22Rv1 (cell line): ENCODE measurements around the gene BACH2.

ENCODE experiments used
- ZFX ChIP-seq: fragments of 450-650 bp; IDR thresholded peaks from 2 replicates; pipeline ENCODE4 v1.6.1; 2017; ENCODE audit warnings: antibody characterized with exemption, borderline replicate concordance
- TF ChIP-seq, protein P1 (sequence below): fragments of 450-650 bp; IDR thresholded peaks from 2 replicates; pipeline ENCODE4 v1.5.1; 2017; ENCODE audit warnings: mild to moderate bottlenecking

DNA sequence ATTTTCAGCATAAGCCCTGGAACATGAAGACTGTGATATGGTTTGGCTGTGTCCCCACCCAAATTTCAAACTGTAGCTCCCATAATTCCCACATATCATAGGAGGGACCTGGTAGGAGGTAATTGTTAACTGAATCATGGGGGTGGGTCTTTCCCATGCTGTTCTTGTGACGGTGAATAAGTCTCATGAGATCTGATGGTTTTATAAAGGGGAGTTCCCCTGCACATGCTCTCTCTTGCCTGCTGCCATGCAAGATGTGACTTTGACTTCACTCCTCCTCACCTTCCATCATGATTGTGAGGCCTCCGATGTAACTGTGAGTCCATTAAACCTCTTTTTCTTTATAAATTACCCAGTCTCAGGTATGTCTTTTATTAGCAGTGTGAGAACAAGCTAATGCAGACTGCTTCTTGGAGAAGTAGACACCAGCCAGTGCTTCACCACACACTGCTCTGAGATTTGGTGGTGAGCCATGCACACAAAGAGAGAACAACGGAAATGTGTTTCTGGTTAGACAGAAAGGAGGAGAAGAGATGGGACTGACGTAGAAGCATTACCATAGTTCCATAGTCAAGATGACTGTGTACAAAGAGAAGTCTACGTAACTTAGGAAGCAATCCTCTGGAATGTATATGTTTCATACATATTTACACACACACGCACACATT is 97.8 kb downstream of the BACH2 start:
- TF ChIP-seq, protein P1, sequence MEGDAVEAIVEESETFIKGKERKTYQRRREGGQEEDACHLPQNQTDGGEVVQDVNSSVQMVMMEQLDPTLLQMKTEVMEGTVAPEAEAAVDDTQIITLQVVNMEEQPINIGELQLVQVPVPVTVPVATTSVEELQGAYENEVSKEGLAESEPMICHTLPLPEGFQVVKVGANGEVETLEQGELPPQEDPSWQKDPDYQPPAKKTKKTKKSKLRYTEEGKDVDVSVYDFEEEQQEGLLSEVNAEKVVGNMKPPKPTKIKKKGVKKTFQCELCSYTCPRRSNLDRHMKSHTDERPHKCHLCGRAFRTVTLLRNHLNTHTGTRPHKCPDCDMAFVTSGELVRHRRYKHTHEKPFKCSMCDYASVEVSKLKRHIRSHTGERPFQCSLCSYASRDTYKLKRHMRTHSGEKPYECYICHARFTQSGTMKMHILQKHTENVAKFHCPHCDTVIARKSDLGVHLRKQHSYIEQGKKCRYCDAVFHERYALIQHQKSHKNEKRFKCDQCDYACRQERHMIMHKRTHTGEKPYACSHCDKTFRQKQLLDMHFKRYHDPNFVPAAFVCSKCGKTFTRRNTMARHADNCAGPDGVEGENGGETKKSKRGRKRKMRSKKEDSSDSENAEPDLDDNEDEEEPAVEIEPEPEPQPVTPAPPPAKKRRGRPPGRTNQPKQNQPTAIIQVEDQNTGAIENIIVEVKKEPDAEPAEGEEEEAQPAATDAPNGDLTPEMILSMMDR: no peak
- TF ChIP-seq ZFX: no peak
